Occipital lobe (tissue), 2 donors: ENCODE results near the gene PDE6B. TPM values are rescaled to one million over a fixed set of nuclear protein-coding genes. Genes with fewer than 3 reads are reported as not detected.

Source experiments
- DNase-seq: peaks from one replicate; lab custom pipeline; 2025; lab: John Stamatoyannopoulos, UW
- total RNA-seq: library from RNA; depleted of rRNA; stranded (reverse); fragments of >200 nt; gene quantifications from one replicate; pipeline ENCODE4 v1.2.3, GENCODE V29; 2014

PDE6B gene
- total RNA-seq, 1 donor from 2014 or later: 5.6 TPM

GRCh38 chr4:600850-601515, 24.4 kb upstream of the PDE6B start:
- DNase-seq: no peak

DNA sequence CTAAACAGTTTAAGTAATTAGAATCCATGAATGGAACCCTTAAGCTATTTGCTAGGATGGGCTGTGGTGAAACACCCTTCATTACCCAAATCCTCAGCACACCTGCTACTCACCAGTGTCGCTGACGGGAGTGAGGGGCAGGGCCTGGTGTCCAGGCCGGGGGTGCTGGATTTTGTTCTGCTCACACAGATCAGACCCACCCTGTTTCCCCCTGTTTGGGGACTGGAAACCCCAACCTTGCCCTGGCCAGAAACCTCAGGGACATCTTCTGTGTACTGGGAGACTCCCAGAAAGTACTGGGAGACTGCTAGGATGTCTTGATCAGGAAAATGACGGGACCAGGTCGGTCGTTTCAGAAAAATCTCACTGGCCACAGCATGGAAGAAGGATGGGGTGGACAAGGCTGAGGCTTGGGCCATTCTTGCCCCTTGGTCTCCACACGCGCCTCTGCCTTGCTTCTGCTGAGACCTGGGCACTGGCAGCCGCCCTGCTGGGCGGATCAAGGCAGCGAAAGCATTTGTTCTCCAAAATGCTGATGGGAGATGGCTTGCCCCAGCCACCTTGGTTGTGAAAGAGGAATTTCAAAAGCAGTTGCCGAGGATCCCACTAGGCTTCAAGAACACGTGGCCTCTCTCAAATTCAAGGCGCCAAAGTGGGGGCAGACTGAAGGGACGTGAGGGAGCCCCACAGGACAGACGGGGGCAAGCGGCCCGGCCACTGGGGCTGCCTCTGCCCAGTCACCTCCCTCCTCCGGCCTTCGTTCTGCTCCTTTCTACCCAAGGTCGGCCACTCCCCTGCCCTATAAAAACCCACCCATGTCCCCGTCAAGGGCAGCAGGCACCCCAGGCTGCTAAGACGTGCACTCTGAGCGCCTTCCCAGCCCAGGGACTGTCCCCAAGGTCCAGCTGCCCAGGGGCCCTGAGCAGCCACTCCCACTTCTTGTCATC, 23.5 kb upstream of the PDE6B start:
- DNase-seq: no peak

GRCh38 chr4:602559-602942, 22.8 kb upstream of the PDE6B start:
- DNase-seq: no peak

- no peak for DNase-seq
These were observed 21.2 kb upstream of the PDE6B start for GRCh38 chr4:604131-604530.

- no peak for DNase-seq
These were observed 19.5 kb upstream of the PDE6B start for GRCh38 chr4:605702-606425.

GRCh38 chr4:608236-608635, 17.1 kb upstream of the PDE6B start:
- no peak for DNase-seq

DNA sequence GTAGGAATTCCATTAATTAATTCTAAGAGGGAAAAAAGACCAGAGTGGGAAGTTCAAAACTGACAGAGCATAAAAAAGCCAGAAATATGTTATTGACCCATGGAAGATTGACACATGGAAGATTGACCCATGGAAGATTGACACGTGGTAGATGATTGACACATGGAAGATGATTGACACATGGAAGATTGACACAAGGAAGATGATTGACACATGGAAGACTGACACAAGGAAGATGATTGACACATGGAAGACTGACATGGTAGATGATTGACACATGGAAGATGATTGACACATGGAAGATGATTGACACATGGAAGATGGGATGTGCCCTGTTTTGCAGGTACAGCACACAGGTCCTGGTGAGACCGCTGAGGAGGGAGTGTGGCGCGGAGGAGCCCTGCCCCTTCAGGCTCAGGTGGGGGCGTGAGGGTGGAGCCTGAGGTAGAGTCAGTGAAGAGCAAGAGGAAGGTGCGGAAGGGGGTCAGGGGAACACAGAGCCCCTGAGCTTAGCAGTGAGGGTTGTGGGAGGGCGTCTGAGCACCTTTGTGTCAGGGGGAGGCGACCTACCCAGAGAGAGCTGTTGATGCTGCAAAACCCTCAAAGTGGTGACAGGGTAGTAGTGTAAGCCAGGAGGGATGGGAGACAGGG, 15.8 kb upstream of the PDE6B start:
- DNase-seq: no peak

DNA sequence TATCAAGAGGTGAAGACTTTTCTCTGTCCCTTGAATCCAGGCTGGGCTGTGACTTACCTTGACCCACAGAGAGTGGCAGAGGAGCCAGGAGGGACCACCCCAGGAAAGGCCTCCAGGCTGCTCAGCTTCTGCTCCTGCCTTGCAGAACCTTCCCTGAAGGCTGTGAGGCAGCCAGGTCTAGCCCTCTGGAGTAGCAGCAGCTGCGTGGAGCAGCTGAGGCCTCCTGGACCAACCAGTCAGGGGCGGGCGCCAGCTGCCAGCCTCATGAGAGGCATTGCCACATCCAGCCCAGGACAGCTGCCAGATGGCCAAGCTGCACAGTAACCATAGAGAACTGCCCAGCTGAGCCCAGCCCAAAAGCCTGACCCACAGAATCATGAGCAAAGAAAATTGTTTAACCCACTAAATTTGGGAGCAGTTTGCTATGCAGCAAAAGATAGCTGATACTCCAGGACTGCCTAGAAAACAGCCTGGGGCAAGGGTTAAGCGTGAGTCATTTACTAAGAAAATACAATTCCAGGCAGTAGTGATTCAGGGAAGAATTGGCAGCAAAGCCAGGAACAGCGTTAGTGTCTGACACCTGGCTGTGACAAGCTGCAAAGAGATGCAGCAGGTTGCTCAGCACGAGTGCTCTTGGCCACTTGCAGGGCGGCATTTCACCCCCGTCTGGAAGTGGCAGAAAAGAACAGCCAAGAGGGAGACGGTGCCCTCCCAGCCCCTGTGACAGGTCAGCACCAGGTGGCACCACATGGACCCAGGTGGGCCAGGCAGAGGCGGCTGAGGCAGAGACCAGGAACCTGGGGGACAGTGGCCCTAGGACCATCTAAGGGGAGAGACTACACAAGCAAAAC, 14.7 kb upstream of the PDE6B start:
- no peak for DNase-seq

DNA sequence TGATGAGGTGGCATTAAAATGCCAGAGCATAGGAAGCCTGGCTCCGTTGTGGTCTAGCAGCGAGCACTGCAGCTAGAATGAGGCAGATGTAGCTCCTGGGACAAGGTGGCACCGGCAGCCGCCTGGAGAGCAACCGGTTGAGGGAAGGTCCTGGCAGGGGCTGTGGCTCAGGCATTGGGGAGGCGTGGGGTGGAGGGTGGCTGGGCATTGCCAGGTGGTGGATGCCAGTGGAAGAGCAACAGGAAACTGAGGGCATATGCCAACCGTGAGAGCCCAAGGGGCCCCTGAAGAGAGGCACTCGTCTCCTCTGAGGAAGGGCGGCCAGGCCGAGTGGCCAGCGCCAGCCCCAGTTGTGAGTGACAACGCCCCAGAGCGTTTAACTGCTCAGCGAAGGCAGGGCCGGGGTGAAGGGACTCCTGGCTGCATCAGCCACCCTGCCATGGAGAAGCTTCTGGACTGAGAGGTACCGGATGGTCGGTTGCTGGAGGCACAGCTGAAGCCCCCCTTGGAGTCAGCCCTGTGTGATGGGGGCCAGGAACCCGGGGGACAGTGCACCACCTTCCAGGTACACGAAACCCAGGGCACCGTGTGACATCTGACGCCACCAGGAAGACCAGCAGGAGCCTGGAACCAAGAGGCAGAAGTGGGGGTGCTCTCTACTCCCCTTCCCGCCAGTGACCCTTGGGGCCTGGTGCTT, 13.2 kb upstream of the PDE6B start:
- DNase-seq: no peak

DNA sequence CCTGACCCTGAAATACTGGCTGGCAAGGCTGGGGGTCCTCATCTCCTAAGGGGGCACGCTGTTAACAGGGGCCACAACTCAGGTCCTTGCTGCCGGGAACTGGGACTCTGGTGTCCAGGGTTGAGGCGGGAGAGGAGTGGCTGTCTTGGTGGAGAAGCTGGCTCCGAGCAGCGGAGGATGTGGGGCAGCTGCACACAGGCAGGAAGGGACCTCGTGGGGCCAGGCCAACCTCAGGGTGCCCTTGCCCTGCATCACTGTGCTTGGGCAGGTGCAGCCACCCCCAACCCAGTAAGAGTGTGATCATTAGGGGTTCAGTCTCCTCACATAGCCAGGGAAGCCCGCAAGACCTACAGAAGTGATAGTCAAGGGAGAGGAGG, 12.6 kb upstream of the PDE6B start:
- DNase-seq: no peak

GRCh38 chr4:613126-613525, 12.2 kb upstream of the PDE6B start:
- no peak for DNase-seq

DNA sequence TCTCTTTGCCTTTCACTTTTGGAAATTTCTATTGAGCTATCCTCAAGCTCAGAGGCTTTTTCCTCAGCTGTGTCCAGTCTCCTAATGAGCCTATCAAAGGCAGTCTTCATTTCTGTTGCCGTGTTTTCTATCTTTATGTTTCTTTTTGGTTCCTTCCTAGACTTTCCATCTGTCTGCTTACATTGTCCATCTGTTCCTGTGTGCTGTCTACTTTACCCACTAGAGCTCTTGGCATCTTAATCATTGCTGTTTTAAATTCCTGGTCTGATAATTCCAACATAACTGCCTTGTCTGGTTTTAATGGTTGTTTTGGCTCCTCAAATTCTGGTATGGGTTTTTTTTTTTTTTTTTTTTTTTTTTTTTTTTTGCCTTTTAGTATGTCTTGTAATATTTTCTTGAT, 9.3 kb upstream of the PDE6B start:
- no peak for DNase-seq

- no peak for DNase-seq
These were observed 8.3 kb upstream of the PDE6B start for GRCh38 chr4:616911-617643.

DNA sequence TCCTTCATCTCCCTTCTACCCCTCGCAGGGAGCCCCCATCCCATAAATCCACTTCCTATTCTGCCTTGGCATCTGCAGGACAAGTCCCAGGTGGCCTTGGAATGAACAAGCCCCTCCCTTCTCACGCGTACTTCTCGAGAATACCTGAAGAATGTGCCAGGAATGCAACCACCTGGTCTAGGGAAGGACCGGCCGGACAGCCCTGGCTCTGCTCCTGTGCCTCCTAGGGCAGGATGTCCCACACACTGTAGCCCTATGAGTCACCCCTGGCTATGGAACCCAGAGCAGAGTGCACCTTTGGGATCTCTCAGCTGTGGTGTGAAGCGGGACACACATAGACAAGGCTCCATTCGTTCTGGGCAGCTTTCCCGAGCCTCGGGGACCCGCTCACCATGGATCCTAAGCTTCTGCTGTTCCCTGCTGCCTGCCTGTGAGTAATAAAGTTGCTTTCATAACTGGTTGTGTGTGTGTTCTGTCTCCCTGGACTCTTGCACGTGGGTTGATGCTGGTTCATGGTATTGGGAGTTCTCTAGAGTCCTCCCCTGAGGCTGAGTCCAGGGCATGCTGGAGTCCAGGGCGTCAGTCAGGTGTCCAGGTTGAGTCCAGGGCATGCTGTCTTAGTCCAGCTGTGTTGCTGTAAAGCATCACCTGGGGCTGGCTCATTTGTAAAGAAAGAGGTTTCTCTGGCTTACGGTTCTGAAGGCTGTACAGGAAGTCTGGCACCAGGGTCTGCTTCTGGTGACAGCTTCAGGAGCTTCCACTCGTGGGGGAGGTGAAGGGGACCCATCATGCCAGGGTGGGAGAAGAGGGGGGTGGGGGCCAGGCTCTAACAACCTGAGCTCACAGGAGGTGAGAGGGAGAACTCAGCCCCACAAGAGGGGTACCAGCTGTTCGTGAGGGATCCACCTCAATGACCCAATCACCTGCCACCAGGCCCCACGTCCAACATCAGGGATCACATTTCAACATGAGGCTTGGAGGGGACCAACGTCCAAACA, 7.4 kb upstream of the PDE6B start:
- DNase-seq: no peak

DNA sequence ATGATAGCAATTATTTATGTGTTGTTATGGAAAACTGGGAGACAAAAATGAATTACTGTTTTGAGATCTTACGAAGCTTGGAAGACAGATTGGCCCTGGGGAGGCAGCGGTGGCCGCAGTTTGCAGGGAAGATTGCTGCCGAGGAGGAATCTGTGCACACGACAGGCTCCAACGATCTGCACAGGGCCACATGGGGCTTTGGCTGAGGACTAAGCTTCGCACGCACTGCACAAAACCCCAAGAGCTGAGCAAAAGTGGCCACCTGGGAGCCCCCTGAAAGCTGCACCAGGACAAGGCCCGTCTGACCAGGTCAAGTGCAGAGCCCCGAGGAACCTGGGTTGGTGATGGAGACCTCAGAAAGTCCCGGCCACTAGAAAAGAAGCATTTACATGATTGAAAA, 5.2 kb upstream of the PDE6B start:
- DNase-seq: no peak

GRCh38 chr4:620851-621261, 4.5 kb upstream of the PDE6B start:
- DNase-seq: no peak

DNA sequence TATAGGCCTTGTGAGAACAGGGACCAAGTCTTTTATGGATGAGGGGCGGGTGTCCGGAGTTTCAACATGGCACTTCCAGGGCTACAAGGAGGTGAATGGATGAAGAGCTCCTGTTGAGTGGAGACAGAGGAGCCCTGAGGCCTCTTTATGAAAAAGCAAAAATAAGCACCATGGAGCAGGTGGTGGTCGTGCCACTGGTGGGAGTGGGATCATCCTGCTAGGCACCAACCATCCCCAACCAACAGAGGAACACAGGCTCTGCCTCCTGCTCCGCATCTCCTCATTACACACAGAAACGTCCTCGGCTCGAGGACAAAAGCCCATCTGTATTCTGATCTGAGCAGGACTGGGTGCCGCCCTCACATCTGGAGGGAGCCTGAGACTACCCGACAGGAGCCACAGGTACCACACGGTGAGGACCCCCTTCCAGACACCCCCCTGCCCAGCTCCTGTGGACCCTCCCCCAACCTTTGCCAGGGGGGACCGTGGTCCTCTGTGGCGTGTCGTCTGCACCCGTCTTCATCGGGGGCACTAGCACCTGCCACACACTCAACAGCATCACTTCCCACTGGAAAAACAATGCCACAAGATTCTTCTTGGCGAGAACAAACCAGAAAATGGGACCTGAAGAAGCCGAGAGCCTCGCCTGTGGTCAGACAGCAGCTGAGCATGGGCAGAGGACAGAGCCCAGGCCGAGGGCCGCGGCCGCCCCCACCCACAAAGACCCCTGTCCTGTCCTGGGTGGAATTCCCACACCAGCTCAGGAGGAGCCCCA, 3.9 kb upstream of the PDE6B start:
- DNase-seq: no peak
